SK-N-SH (cell line): ENCODE measurements around the gene POMC.

Experiments
- CTCF ChIP-seq: fragments of 200-600 bp; sonication (generic); IDR thresholded peaks from 2 replicates; pipeline ENCODE4 v1.6.1; 2017; ENCODE audit warnings: antibody characterized with exemption, mild to moderate bottlenecking, moderate library complexity
- EP300 ChIP-seq, 2 experiments: IDR thresholded peaks; 2 replicates each; pipeline versions ENCODE4 v1.4.0 to v1.6.1; 2012; ENCODE audit warnings: borderline replicate concordance in 1 of 2, low read depth in 1 of 2, low read length in 1 of 2
- IRF3 ChIP-seq: fragments of 150-350 bp; IDR thresholded peaks from 2 replicates; pipeline ENCODE4 v1.6.1; 2016; ENCODE audit warnings: mild to moderate bottlenecking, low read depth, low read length
- JUND ChIP-seq: IDR thresholded peaks from 2 replicates; pipeline ENCODE4 v1.4.0; 2012
- POLR2AphosphoS5 ChIP-seq: IDR thresholded peaks from 2 replicates; pipeline ENCODE4 v1.6.1; 2012; ENCODE audit warnings: low read depth, low read length
- REST ChIP-seq: IDR thresholded peaks from 2 replicates; pipeline ENCODE4 v1.6.1; 2012; ENCODE audit warnings: mild to moderate bottlenecking, low read depth, low read length, moderate library complexity
- TCF12 ChIP-seq: IDR thresholded peaks from 2 replicates; pipeline ENCODE4 v1.4.0; 2012

- TF ChIP-seq IRF3 (no peak), CTCF (no peak), POLR2AphosphoS5 (no peak), TCF12 (no peak), EP300 (IDR thresholded peaks at IDR 0.05; ENCODE audit: borderline replicate concordance in 1 of 2, low read depth in 1 of 2, low read length in 1 of 2) (no peak), REST (no peak), JUND (no peak)
These were observed 44.8 kb upstream of the POMC start for GRCh38 chr2:25213229-25213628.
